GM21717 (cell line): Measurements from ENCODE around the gene MSI2.

ENCODE experiments used
- ATAC-seq: cut with Tn5 transposase; IDR thresholded peaks from one replicate; pipeline ENCODE4 v1.9.1; 2021; ENCODE audit warnings: mild to moderate bottlenecking, moderate library complexity; ENCODE audit not compliant: unreplicated experiment

Gene MSI2

GRCh38 chr17:57313097-57313835 is 56.9 kb downstream of the MSI2 start:
- no peak for ATAC-seq

- ATAC-seq, result no peak
These were observed 59.0 kb downstream of the MSI2 start for GRCh38 chr17:57315061-57316015.

- no peak for ATAC-seq
These were observed 60.0 kb downstream of the MSI2 start for GRCh38 chr17:57316361-57316760.

- no peak for ATAC-seq
These were observed 60.8 kb downstream of the MSI2 start for GRCh38 chr17:57317079-57317478.

- ATAC-seq, result no peak
These were observed 62.6 kb downstream of the MSI2 start for GRCh38 chr17:57318913-57319312.

- ATAC-seq, result no peak
These were observed 63.5 kb downstream of the MSI2 start for GRCh38 chr17:57319806-57320205.

- ATAC-seq, result no peak
These were observed 67.1 kb downstream of the MSI2 start for GRCh38 chr17:57323391-57323790.

- ATAC-seq, result no peak
These were observed 67.7 kb downstream of the MSI2 start for GRCh38 chr17:57324060-57324459.

GRCh38 chr17:57324631-57325030 is 68.3 kb downstream of the MSI2 start:
- no peak for ATAC-seq

- no peak for ATAC-seq
These were observed 70.0 kb downstream of the MSI2 start for GRCh38 chr17:57326336-57326735.

GRCh38 chr17:57326764-57327163 is 70.4 kb downstream of the MSI2 start:
- ATAC-seq, result no peak

- no peak for ATAC-seq
These were observed 71.0 kb downstream of the MSI2 start for GRCh38 chr17:57327176-57327970.

- ATAC-seq, result no peak
These were observed 72.0 kb downstream of the MSI2 start for GRCh38 chr17:57328109-57328882.

GRCh38 chr17:57329380-57330214 is 73.3 kb downstream of the MSI2 start:
- no peak for ATAC-seq

- ATAC-seq, result no peak
These were observed 74.3 kb downstream of the MSI2 start for GRCh38 chr17:57330587-57330986.

GRCh38 chr17:57331423-57331822 is 75.1 kb downstream of the MSI2 start:
- ATAC-seq, result no peak

- ATAC-seq, result no peak
These were observed 76.2 kb downstream of the MSI2 start for GRCh38 chr17:57332501-57332900.

GRCh38 chr17:57335195-57335792 is 79.0 kb downstream of the MSI2 start:
- no peak for ATAC-seq

GRCh38 chr17:57337390-57337789 is 81.1 kb downstream of the MSI2 start:
- ATAC-seq, result no peak
